Ovary (tissue), 9 donors: ENCODE results near the gene TOM1L2. TPM values are rescaled to one million over a fixed set of nuclear protein-coding genes. Genes with fewer than 3 reads are reported as not detected.
"Not testable (repeated sequence)": the region's sequence is repeated elsewhere in the genome, so short reads cannot be mapped to it uniquely, and the experiment has no call there.

Source experiments
- DNase-seq, 5 donors: peaks; one replicate each; pipeline ENCODE4 v3.0.0-alpha.2; 2019 to 2020
- H3K27ac ChIP-seq, 2 donors: fragments of 200-600 bp; one replicate each; pipeline versions ENCODE4 v1.5.1 to v1.8.0; 2019 to 2022
- H3K27me3 ChIP-seq: fragments of 200-600 bp; one replicate; pipeline ENCODE4 v1.8.0; 2022
- H3K36me3 ChIP-seq: fragments of 200-600 bp; sonication (generic); one replicate; pipeline ENCODE4 v1.5.1; 2019
- H3K4me1 ChIP-seq: one replicate; pipeline ENCODE4 v1.8.1; 2013; ENCODE audit warnings: mild to moderate bottlenecking, moderate library complexity; ENCODE audit not compliant: insufficient read depth
- H3K4me3 ChIP-seq: fragments of 200-600 bp; sonication (generic); one replicate; pipeline ENCODE4 v1.5.1; 2017
- H3K9me3 ChIP-seq, 2 donors: fragments of 200-600 bp in 1 of 2; sonication (generic) in 1 of 2; one replicate each; pipeline versions ENCODE4 v1.5.1 to v1.8.1; 2013 to 2019; ENCODE audit warnings: mild to moderate bottlenecking in 1 of 2, moderate library complexity in 1 of 2
- CTCF ChIP-seq, 3 donors: fragments of 450-650 bp in 2 of 3; fragments of 200-600 bp in 1 of 3; IDR thresholded peaks; one replicate each; pipeline versions ENCODE4 v1.5.1 to v1.8.0; 2016 to 2022; ENCODE audit warnings: antibody characterized with exemption in 3 of 3, mild to moderate bottlenecking in 1 of 3
- EP300 ChIP-seq: sonication (generic); formaldehyde crosslinking; IDR thresholded peaks from one replicate; pipeline ENCODE4 v1.6.1; 2017; ENCODE audit warnings: antibody characterized with exemption
- POLR2A ChIP-seq: fragments of 450-650 bp; IDR thresholded peaks from one replicate; pipeline ENCODE4 v1.6.1; 2017; ENCODE audit warnings: antibody characterized with exemption, mild to moderate bottlenecking, moderate library complexity
- WGBS, 3 donors: extraction: QIAGEN DNeasy Blood & Tissue Kit in 1 of 3; methylation state at CpG; one replicate each; pipeline versions ENCODE4 v1.1.5 to v1.1.7; 2013 to 2017; 5-methylcytosine and 5-hydroxymethylcytosine counted together
- intact Hi-C, 4 donors: fragments of 100-400 bp; cut with DNase I; formaldehyde crosslinking; loops; one replicate each; pipeline versions ENCODE4 v1.11.0 to v1.15.1; 2022 to 2023
- polyA plus RNA-seq, 2 donors: library from polyadenylated mRNA; stranded (reverse); fragments of 200-250 nt in 1 of 2; fragments of 350-450 nt in 1 of 2; fragmentation: Illumina TruSeq in 1 of 2; extraction: RNeasy Lipid Tissue Mini Kit (QIAGEN cat#74804) in 1 of 2; gene quantifications; one replicate each; pipeline ENCODE4 v1.2.3, GENCODE V29; 2013 to 2014
- total RNA-seq, 7 donors: library from RNA; depleted of rRNA in 2 of 7; stranded (reverse); fragments of >200 nt in 2 of 7; fragmentation: NEBNext Ultra II Directional in 3 of 7; extraction: Animal tissue kit (Norgen Biotek cat#: 25700) in 3 of 7; gene quantifications; one replicate each; pipeline versions ENCODE4 v1.1.0 to v1.2.4, GENCODE V29; 2016 to 2023
- donor health status: DM: no; HTN: no; CAD: no; lungs with moderate emphysema.
- donor health status: DM: no; HTN: no; CAD: no.
- donor health status: Bipolar disorder and iron deficiency.
- donor health status: DM: yes; HTN: yes; CAD: no.
- donor health status: DM: no; HTN: no; CAD: no.
- donor health status: DM: yes; HTN: yes; CAD: no.

The TOM1L2 gene
- total and polyA plus RNA-seq, 9 donors, result 25.6 to 62.5 (median 45.9) TPM

- Histone ChIP-seq H3K27ac (no peak overlapping the region), H3K4me1 (peaks cover 11% of the 10 kb centered on the region)
- intact Hi-C loops, result loop anchor here in 2 of 4 donors (5.0 to 10.0 kb wide), 3 partner anchors 55 to 235 kb away; partner anchors contain the start of gene RAI1 (in 1 of the 2)
These were observed 52.8 kb downstream of the TOM1L2 start for GRCh38 chr17:17919169-17920107.

GRCh38 chr17:17917394-17917793 lies 54.8 kb downstream of the TOM1L2 start:
- no peak for TF ChIP-seq CTCF (IDR thresholded peaks at IDR 0.05)
- TF ChIP-seq EP300, result no peak
- no peak for TF ChIP-seq POLR2A
- no peak overlapping the region for H3K4me3 ChIP-seq
- H3K27me3 ChIP-seq, result no peaks in the 10 kb centered on the region
- H3K4me1 ChIP-seq, result peaks cover 12% of the 10 kb centered on the region
- DNase-seq, result no peak
- no peaks in the 10 kb centered on the region for H3K9me3 ChIP-seq
- no peak overlapping the region for H3K27ac ChIP-seq
- H3K36me3 ChIP-seq, result no peaks in the 10 kb centered on the region
- intact Hi-C loops, result loop anchor here in 1 of 4 donors (10.0 kb wide), 1 partner anchor 53 kb away; no protein-coding TSS in a partner anchor

More at GRCh38 chr17:17919169-17920107, 52.8 kb downstream of the TOM1L2 start:
- Histone ChIP-seq H3K4me3 (no peak overlapping the region), H3K9me3 (no peaks in the 10 kb centered on the region), H3K36me3 (no peaks in the 10 kb centered on the region), H3K27me3 (no peaks in the 10 kb centered on the region)
- 48 to 67% (median 50%) methylated on average over 5 of the region's 5 CpGs for WGBS, 3 donors
- DNase-seq, result peak; percentile 68 to 80 (median 72)
- TF ChIP-seq CTCF (IDR thresholded peaks at IDR 0.05), result peak in 2 of 3 donors; percentile 54 to 56
- no peak for TF ChIP-seq POLR2A

GRCh38 chr17:17915183-17915582 lies 57.0 kb downstream of the TOM1L2 start:
- Histone ChIP-seq H3K36me3 (no peaks in the 10 kb centered on the region), H3K9me3 (no peaks in the 10 kb centered on the region), H3K27ac (no peak overlapping the region), H3K27me3 (no peaks in the 10 kb centered on the region), H3K4me1 (peaks cover 6% of the 10 kb centered on the region), H3K4me3 (no peak overlapping the region)
- DNase-seq, result no peak
- intact Hi-C loops, result loop anchor here in 1 of 4 donors (10.0 kb wide), 1 partner anchor 50 kb away; no protein-coding TSS in a partner anchor
- TF ChIP-seq EP300 (no peak), POLR2A (no peak), CTCF (IDR thresholded peaks at IDR 0.05) (no peak)

DNA sequence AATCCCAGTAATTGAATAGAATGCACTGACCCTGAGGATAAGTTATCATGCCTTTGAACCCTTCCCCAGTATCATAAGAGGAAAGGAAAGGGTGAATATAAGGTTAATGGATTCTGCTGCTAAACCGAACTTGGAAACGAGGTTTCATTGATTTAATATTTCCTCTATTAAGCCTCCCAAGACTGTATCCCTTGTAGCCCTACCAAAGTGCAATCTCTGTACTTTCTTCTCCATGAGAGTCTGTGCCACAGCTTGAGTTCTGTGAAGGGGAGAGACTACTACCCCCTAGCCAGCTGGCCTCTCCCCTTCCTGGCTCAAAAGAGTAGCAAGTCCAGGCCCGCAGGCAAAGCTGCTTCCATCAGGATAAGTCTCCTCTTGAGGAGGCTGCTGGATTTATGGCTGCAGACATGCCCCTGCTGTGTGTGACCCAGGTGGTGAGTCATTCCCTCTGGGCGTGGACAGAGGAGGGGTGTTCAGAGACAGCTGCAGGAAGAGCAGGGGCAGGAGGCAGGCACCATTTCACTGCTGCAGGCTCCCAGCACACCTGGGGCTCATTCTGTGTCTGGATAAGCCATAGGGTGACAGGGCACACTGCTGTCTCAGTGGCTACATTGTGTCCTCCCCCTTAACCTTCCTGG lies 58.4 kb downstream of the TOM1L2 start:
- intact Hi-C loops, result loop anchor here in 1 of 4 donors (10.0 kb wide), 1 partner anchor 49 kb away; no protein-coding TSS in a partner anchor
- no peak for TF ChIP-seq POLR2A
- no peak for TF ChIP-seq CTCF (IDR thresholded peaks at IDR 0.05)
- H3K27ac ChIP-seq, result peak overlapping the region in 1 of 2 donors; percentile 5

DNA sequence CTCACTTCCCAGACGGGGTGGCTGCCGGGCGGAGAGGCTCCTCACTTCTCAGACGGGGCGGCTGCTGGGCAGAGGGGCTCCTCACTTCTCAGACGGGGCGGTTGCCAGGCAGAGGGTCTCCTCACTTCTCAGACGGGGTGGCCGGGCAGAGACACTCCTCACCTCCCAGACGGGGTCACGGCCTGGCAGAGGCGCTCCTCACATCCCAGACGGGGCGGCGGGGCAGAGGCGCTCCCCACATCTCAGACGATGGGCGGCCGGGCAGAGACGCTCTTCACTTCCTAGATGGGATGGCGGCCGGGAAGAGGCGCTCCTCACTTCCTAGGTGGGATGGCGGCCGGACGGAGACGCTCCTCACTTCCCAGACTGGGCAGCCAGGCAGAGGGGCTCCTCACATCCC lies 59.9 kb downstream of the TOM1L2 start:
- WGBS, 3 donors, result 92 to 96% (median 93%) methylated on average over 9 to 19 of the region's 27 CpGs
- DNase-seq, H3K27me3 ChIP-seq, H3K4me3 ChIP-seq, H3K36me3 ChIP-seq, H3K9me3 ChIP-seq, H3K27ac ChIP-seq, H3K4me1 ChIP-seq: not testable (repeated sequence)
- intact Hi-C loops, result loop anchor here in 1 of 4 donors (10.0 kb wide), 1 partner anchor 48 kb away; no protein-coding TSS in a partner anchor

More for the DNA sequence above, 58.4 kb downstream of the TOM1L2 start:
- H3K4me3 ChIP-seq, result no peak overlapping the region
- no peaks in the 10 kb centered on the region for H3K9me3 ChIP-seq
- H3K4me1 ChIP-seq, result peaks cover 6% of the 10 kb centered on the region
- peak; percentile 69 to 80 (median 73) for DNase-seq
- WGBS, 3 donors, result 5 to 10% (median 10%) methylated on average over 4 of the region's 4 CpGs
- no peaks in the 10 kb centered on the region for H3K36me3 ChIP-seq
- no peaks in the 10 kb centered on the region for H3K27me3 ChIP-seq
